ENCODE results near the gene BAZ1A.

DNA sequence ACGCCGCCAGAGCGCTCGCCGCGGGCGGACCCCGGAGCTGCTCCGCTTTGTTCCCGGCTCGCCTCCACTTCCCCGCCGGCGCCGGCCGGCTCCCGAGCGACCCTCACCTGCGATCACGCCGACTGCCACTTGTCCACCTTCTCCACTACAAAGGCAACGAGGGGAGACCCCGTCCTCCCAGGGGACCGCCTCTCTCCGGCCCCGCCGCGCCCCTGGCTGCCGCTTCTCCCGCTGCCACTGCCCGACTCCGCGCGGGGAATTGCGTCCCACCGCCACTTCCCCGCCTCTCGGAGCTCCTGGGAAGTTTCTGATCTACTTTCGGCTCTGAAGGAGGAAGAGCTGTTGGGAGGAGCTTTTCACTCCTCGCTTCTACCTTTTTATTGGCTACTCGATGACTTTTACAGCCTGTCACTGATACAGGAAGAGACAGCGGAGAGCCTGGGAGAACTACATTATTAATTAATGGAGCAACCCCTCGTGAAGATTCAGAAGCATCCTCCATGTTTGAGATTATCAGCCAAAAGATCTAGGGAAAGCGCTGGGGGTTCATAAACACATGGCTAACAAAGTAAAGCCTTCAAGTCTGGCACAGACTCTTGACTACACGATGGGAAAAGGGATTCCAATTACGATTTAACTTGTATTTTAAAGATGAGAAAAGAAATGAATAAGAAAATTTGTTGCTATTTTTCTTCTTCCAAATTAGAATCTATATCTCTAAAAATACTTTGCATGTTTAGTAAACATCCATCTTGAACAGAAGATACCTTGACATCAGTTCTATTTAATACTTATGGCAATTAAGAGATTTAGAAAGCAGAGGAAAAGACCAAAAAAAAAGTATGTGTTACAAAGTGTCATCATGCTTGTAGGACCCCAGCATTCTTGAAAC lies at the start of gene BAZ1A:
- TF ChIP-seq, protein P1, sequence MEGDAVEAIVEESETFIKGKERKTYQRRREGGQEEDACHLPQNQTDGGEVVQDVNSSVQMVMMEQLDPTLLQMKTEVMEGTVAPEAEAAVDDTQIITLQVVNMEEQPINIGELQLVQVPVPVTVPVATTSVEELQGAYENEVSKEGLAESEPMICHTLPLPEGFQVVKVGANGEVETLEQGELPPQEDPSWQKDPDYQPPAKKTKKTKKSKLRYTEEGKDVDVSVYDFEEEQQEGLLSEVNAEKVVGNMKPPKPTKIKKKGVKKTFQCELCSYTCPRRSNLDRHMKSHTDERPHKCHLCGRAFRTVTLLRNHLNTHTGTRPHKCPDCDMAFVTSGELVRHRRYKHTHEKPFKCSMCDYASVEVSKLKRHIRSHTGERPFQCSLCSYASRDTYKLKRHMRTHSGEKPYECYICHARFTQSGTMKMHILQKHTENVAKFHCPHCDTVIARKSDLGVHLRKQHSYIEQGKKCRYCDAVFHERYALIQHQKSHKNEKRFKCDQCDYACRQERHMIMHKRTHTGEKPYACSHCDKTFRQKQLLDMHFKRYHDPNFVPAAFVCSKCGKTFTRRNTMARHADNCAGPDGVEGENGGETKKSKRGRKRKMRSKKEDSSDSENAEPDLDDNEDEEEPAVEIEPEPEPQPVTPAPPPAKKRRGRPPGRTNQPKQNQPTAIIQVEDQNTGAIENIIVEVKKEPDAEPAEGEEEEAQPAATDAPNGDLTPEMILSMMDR (conservative IDR thresholded peaks at IDR 0.05) = peak; percentile 0; the same call in 1 of the 2 replicates
- TF ChIP-seq ZFX (IDR thresholded peaks at IDR 0.05) = no peak

Measured in C4-2B (cell line).